Cerebellar cortex (tissue), 1 donor: ENCODE results near the gene GLI3.

Source experiments
- DNase-seq: peaks from one replicate; pipeline ENCODE4 v3.0.0-alpha.2; 2015; ENCODE audit warnings: low spot score

The GLI3 gene

DNA sequence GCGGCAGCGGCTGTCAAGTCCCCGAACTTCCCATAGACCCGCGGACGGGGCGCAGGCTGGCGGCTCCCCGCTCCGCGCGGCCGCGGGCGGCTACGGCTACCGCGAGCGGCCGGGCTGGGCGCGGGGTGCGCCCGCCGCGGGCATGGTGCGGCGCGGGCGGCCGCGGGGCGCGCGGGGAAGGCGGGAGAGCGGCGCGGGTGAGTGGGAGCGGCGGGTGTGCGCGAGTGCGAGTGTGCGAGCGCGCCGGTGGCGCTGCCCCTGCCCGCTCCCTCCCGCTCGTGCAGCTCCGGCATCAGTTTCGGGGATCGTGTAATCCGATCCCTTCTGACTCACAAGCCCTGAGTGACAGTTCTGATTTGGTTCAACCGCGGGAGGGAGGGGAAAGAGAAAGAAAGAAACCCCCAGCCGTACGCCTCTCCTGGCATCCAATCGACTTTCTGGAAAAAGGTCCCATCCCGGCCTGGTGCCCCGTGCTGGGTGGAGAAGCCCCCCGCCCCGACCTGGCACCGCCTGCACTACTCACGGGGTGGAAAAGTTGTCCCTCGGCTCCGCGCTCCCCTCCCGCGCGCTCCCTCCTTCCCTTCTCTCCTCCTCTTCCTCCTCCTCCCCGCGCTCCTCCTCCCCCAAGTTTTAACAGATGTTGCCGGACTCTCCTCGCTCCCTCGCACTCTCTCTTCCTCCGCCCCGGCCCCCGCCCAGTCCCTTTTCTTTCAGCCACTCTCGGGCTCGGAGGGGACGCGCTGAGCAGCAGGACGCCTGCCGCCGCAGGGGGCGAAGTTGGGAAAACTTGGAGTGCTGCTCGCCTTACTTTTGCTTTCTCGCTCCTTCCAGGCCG lies at the start of gene GLI3:
TSS of gene GLI3 (minus strand) at position 234 of the 835 bp plus-strand sequence. CDS start 13,956 bp downstream, outside the sequence.
- no peak for DNase-seq

DNA sequence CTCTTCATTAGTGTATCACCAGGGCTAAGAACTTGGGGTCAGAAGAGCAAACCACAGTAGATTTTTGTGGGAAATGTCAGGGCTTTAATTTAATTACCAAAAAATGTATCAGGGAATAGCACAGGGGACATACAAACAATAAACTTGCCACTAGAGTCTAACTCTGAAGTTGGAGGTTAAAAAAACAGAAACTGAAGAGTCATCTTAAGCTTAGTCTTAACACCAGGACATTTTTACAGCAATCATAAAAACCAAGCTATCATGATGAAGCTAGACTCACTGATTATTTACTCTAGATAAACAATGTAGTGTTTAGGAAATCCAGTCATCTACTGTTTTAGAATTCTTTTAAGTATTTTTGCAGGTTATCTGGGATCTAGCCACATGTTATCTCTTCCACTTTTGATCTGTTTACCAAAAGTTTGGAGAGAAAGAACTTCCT lies 48.4 kb upstream of the GLI3 start:
- no peak for DNase-seq

DNA sequence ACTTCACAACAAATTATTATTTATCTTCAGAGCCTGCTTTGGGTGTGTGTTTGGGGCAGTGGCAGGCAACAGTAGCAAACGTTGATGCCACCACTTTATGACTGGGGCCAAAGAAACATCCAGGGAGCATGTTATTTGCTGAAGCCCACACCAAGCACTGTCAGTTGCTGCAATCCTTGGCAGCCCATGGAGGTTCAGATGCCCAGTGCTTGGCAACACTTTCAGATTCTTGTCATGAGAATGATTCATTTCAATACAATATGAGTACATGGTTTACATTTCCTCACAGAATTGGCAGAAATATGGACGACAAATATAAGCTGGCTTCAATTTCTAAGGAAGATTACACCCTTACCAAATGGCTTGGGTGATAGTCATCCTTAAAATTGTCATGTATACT lies 46.5 kb upstream of the GLI3 start:
- DNase-seq, result no peak

DNA sequence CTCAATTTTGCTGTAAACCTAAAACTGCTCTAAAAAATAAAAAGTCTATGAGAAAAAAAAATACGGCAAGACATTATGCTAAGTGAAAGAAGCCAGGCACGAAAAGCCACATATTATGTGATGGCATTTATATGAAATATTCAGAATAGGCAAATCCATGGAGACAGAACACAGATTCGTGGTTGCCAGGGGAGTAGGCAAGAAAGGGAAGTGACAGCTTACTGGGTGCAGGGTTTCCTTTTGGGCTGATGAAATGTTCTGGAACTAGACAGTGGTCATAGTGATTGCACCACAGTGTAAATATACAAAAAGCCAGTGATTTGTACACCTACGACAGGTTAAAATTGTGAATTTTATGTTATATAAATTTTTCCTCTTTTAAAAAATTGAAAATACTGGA lies 41.3 kb upstream of the GLI3 start:
- DNase-seq, result no peak

DNA sequence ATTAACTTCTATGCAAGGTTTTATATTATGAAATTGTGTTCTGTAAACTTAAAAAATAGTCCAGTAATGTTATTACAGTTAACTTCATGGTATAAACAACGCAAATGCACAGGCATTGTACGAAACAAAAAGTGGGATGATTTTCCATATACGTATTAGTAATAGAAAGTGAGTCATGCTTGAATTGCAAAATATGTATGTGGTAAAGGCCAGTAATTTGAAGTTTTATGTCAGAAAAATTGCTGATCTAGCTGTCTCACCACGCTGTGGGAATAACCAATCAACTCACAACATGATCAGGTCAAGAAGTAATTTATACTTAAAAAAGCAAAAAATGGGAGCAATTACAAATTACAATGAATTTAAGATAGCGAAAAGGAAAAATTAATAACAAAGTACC lies 37.0 kb upstream of the GLI3 start:
- DNase-seq, result no peak

DNA sequence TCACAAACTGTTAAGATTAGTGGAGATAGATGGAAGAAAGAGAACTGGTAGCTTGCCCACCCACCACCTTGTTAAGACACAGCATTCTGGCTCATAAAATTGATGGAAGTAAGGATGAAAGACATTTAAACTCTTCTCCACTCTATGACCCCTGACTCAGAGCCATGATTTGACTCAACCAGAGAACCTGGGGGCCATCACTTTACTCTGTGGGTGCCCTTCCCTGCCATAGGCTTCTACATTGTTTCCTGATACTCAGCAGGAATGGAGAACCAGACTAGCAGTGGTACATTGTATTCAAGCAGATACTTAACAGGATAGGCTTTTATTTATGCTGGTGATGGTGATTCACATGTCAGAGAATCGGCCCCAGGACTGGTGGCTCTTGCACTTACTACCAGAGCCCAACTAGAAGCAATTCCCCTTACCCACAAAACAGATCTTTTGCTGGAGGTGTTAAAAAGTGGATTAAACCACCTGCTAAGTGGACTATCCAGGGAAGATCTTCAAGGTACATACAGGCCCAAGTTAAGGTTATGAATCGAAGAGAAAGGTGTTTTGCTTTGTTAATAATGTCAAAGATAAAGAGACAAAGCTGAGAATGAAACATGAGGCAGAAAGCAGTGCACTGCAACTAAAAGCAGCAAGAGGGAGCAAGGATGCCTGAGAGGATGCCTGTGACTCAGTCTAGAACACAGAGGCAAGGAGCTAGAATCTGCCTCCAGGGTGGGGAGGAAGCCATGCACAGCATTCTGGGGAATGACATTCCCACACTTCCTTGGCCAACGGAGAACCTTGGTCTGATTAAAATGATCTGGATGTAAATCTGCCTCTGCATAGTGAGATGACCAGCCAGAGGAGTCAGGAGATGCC lies 36.0 kb upstream of the GLI3 start:
- DNase-seq, result no peak

DNA sequence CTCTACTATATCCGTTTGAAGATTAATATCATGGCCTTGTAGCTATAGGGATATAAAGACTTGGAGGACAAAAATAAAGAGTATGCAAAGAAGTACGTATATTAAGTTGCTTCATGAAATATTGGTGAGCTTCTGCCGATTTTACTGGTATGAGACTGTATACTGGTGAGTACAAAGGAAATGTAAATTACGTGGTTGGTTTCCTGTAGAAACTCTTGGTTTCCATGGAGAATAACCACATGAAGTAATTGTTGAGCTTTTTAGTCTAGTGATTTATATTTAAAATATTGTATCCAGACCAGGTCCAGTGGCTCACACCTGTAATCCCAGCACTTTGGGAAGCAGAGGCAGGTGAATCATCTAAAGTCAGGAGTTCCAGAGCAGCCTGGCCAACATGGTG lies 32.2 kb upstream of the GLI3 start:
- DNase-seq, result no peak

DNA sequence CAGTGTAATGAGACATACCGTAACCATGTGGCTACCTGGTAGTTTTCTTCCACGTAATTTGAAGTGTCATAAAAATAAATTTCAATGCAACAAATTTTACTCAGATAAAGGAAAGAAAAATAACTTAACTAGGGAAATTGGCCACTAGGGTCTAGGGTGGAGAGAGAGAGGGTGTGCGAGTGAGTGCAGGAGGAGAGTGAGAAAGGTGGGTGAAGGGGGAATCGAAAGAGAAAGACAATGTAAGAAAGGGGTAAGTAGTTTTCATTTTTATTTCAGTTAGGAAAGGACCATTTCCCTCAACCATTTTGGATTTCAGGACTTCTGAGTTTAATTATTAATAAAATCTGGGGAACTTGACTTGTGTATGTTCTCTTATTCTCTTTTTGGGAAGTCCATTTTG lies 27.7 kb upstream of the GLI3 start:
- DNase-seq, result no peak

DNA sequence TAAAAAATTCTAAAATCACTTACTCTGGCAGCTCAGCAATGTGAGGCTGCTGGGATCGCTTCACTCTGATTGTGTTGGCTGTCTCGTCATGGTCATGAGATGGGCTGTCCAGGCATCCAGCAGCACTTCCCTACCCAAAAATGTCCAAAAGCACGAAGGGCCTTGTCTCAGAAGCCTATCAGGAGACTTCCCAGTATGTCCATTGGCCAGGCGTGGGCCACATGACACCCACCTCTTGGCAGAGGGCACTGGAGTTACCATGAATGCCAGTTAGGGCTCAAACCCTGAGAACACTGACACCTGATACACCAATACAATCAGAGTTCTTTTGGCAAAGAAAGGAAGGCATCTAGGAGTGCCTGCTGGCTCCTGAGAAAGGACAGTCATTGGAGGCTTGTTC lies 27.0 kb upstream of the GLI3 start:
- DNase-seq, result no peak

DNA sequence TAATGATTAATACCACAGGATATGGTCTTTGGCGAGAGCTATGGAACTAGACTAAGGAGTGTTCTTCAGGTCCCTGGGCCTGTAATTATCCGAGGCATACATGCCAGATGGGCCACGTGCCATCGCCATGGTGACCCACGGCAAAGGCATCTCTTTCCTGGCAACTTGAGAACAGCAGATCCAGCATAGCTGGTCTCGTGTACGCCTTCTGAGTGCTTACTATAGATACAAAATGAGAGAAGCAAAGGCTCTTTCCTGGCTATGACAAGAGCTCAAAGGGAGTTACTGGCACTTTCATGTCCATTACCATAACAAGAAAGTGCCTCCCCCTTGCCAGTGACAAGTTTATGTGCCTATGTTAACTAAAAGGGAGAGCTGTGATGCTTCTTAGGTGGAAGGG lies 26.0 kb upstream of the GLI3 start:
- no peak for DNase-seq

DNA sequence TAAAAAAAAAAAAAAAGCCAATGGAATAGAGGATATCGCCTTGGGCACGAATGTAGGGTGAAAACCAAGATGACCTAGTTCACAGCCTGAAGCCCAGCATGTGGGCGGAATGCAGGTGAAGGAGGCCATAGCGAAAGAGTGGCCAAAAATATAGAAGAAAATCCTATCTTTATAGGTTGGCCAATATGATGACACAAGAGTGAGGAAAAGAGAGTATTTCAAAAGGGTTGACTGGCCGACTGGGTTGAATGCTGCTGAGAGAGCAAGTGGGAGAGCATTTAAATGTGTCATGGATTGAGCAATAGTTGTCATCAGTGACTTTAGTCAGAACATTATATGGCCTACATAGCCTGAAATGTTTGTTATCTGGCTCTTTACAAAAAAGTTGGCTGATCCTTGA lies 17.2 kb upstream of the GLI3 start:
- no peak for DNase-seq

DNA sequence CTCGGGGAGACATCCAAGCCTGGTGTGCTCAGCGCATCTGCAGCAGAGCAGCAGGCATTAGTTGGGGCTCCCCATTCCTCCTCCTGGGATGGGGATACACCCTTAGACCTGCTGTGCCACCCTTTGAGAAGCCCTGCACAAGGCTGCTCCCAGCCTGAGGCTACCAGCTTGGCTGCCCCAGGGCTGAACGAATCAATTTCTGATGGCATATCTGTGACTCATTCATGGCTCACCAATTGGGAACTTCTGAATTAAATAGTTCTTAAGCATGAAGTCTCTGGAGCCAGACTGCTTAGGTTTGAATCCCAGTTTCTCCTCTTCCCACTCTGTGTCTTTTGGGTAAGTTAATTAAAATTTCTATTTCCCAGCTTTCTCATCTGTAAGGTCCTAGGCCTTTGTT lies 16.3 kb upstream of the GLI3 start:
- no peak for DNase-seq

DNA sequence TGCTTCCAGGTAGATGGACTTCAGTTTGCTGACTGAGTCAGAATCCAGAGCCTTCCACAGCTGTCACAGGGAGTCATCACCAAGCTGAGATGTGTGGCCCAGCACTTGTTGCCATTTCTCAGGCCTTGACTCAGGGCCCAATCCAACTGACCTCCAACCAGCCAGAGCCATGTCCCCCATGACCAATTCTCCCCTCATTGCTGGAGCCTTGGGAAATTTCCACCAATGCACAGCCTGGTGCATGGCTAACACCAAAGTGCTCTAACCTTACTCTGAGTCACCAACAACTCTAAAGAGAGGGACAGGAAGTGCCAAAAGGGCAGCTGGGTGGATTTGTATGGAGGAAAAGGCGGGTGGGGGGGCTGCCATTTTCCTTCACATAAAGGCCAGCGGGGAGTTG lies 13.4 kb upstream of the GLI3 start:
- no peak for DNase-seq

DNA sequence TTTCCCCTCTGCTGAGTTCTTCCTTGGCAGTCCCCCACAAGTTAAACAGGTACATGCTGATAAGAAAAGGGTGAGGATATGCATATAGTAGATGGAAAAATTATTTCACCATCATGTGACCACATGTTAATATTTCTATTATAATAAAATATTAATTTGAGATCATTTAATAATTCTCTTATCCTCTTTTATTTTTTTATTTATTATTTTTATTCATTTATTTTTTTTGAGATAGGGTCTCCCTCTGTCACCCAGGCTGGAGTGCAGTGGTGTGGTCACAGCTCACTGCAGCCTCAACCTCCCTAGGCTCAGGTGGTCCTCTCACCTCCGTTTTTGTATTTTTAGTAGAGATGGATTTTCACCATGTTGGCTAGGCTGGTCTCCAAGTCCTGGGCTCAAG lies 11.6 kb upstream of the GLI3 start:
- DNase-seq, result no peak

DNA sequence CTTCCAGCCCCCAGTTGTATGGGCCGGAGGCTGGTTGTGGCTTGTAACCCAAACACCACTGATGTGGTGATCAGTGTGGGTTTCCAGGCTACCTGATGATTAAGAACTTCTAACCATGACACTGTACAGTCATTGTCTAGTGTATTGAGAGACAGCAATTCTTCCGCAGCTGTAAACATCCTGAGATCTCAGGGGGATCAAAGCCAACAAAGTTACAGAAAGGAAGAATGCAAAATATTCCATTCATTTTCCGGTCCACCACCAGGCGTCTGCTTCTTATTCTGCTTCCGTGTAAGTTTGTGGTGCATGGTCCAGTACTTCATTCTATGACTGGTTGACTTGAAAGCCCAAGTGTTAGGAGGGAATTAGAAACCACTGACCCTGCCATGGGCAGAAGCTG lies 10.3 kb upstream of the GLI3 start:
- DNase-seq, result no peak

DNA sequence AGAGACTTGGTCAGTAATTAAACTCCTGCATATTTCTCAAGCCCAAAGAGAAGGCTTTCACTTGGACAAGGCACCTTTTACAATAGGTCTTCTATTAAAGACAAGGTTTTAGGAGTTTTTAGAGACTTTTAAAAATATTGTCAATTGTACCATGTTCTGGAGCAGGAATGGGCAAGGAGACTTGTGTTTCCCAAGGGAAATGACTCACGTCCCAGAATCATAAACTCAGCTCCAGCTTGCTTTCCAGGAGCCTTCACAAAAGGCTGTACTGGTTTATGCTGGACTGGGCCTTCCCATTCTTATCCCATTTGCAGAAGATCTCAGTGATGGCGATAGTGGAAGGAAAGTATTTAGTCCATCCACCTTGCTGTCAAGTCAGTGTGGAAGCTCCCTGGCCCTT lies 7.8 kb upstream of the GLI3 start:
- DNase-seq, result no peak

DNA sequence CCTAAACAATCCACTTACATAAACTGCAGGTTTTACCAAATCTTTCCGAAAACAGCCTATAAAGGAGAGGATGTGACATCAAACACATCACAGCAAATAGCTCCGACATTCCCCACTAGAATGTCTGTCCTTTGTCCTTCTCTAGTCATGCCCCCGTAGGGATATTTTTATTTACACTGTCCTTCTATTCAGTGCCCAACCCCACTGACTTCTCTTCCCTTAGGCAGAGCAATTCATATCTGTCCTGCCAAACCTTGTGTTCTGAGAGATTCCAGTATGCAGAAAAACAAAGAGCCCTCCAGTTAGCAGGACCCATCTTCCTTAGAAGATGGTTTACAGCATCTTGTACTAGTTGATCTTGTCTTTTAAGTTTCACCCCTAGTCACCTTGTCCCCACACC lies 5.4 kb upstream of the GLI3 start:
- DNase-seq, result no peak

DNA sequence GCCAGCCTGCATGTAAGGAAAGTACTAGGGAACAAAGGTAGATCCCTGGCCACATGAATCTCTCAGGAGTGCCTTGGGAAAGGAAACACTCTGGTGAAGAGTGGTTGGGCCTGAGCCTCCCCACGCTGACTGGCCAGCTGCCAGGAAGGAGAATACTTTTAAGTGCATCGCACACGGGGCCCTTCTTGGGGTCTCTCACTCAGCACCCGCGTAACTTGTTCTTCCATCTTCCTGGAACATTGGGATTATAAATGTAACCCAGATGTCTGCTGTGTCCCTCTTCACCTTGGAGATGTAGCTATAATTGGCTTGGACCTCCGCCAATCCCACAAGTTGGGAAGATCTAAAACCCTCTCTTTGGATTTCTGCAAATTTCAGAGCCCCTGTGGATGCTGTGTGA lies 4.4 kb upstream of the GLI3 start:
- DNase-seq, result no peak

DNA sequence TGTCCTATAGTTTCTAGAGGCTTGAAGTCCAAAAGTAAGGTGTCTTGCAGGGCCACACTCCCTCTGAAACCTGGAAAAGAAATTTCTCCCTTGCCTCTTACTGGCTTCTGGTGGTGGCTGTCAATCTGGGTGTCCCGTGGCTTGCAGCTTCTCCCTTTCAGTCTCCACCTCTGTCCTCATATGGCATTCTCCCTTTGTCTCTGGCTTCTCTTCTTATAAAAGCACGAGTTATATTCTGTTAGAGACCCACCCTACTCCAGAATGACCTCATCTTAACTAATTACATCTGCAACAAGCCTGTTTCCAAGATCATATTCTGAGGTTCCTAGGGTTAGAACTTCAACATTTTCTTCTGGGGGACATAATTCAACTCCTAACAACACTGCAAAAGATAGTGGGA lies 3.4 kb upstream of the GLI3 start:
- no peak for DNase-seq

DNA sequence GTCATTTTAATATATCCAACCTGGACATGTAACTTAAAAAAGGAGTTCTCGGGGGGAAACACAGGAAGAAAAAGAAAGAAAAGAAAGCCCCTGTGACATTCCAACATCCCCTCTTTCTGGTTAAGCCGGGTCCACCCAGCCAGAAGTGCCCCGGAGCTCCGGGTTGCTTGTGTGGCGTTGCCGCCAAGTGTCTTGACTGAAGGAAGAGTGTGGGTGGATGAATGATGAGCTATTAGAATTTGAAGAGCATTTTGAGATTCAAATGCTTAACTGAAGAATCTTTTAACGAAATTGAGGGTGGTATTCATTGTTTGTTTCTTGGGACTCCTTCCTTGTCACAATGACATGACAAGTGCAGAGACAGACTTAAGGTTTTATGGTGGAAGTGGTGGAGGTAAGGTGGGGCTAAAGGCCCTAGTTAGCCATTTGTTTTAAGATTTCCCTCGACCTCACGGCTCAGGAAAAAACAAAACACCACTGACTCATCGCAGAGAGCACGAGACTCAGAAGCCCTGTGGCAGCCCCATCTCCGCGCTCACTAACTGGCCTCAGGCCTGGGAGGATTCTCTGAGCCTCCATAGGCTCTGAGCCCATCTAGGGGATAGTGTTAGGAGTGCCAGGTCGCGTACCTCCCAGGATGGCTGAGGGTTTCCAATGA lies 1.8 kb upstream of the GLI3 start:
- no peak for DNase-seq

DNA sequence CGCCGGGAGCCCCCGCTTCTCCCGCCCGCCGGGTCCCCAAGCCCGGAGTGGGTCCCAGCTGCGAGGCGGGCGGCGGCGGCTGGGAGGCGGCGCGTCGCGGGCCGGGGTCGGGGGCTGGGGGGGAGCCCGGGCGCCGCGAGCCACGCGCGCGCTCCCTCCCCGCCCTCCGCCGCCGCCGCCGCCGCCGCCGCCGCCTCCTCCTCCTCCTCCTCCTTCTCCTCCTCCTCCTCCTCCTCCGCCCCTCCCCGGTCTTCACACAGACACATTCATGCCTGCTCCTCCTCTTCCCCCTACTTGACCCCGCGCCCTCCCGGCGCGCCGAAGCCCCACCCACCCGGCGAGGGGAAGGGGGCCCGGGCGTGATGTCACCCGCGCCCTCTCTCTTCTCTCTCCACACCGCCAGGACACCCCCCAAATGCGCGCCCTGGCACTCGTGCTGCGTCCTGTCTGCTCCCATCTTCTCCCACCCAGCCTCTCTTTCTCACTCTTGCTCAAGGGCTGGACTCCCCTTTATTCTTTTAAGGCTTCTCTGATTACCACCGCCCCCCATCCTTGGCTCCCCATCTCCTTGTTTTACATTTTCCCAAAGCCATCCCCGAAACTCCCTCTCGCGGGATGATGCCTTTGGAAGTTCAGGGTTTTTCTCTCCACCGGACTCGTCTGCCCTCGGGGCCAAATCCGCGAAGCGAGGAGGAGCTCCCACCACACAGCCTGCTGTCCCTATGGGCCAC lies 967 bp upstream of the GLI3 start:
- DNase-seq, result no peak
